GM06990 (cell line): ENCODE measurements around the gene WDR27.
"Not testable (repeated sequence)": the region's sequence is repeated elsewhere in the genome, so short reads cannot be mapped to it uniquely, and the experiment has no call there.

Experiments used
- DNase-seq: peaks from one replicate; pipeline ENCODE4 v3.0.0-alpha.2; 2011; ENCODE audit not compliant: insufficient read length; ENCODE audit errors: extremely low read depth
- H3K27me3 ChIP-seq: replicated peaks from 2 replicates; pipeline ENCODE4 v1.6.0; 2011; ENCODE audit warnings: low read length; ENCODE audit not compliant: control insufficient read depth, insufficient read depth
- H3K36me3 ChIP-seq: 2 replicates; pipeline ENCODE4 v1.5.1; 2011; ENCODE audit warnings: low read length; ENCODE audit not compliant: control insufficient read depth, insufficient read depth
- H3K4me3 ChIP-seq: replicated peaks from 2 replicates; pipeline ENCODE4 v1.5.1; 2011; ENCODE audit warnings: low read depth, mild to moderate bottlenecking, control low read depth, low read length
- TF ChIP-seq, protein P1 (sequence below): IDR thresholded peaks from 2 replicates; pipeline ENCODE4 v1.5.1; 2011; ENCODE audit warnings: low read length, control low read depth, mild to moderate bottlenecking, inconsistent platforms; ENCODE audit not compliant: insufficient read depth, poor library complexity, severe bottlenecking

WDR27 gene

DNA sequence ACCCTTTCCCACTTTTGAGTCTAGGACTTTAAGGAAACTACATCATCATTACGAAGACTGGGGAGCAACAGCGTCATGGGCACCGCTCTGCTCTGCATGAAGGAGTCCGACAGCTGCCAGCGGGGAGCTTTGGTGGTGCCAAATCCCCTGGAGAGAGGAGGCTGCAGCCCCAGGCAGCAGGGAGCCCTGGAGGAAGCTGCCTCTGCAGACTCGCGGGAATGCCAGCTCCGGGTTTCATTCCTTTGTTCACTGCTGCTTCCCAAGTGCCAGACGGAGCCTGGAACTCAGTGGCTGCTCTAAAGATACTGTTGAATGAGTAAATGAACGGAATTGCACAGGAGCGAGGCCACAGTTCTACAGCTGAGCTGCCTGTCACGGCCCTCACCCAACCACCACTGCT lies 251.7 kb downstream of the WDR27 start:
- Histone ChIP-seq H3K36me3 (no peaks in the 10 kb centered on the region), H3K4me3 (no peak overlapping the region), H3K27me3 (no peaks in the 10 kb centered on the region)
- no peak for DNase-seq
- TF ChIP-seq, protein P1, sequence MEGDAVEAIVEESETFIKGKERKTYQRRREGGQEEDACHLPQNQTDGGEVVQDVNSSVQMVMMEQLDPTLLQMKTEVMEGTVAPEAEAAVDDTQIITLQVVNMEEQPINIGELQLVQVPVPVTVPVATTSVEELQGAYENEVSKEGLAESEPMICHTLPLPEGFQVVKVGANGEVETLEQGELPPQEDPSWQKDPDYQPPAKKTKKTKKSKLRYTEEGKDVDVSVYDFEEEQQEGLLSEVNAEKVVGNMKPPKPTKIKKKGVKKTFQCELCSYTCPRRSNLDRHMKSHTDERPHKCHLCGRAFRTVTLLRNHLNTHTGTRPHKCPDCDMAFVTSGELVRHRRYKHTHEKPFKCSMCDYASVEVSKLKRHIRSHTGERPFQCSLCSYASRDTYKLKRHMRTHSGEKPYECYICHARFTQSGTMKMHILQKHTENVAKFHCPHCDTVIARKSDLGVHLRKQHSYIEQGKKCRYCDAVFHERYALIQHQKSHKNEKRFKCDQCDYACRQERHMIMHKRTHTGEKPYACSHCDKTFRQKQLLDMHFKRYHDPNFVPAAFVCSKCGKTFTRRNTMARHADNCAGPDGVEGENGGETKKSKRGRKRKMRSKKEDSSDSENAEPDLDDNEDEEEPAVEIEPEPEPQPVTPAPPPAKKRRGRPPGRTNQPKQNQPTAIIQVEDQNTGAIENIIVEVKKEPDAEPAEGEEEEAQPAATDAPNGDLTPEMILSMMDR: no peak

DNA sequence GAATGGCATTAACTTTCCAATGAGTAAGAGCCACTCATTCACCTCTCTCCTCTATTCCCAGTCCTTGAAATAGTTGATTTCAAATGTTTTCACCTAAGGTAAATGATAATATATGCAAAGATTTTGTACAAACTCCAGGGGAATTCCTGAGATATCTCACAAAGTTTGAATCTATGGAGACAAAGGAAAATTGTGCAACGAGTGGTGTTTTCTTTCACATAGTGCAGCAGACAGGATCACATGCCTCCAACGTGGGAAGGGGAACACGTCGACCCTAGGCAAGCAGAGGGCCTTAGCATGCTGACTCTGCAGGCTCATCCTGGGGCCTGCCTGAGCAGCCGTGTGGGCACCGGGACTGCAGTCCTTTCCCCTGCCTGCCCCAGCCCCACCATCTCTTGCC lies 252.6 kb downstream of the WDR27 start:
- TF ChIP-seq, protein P1: no peak
- no peaks in the 10 kb centered on the region for H3K36me3 ChIP-seq
- no peaks in the 10 kb centered on the region for H3K27me3 ChIP-seq
- no peak overlapping the region for H3K4me3 ChIP-seq
- DNase-seq: no peak

DNA sequence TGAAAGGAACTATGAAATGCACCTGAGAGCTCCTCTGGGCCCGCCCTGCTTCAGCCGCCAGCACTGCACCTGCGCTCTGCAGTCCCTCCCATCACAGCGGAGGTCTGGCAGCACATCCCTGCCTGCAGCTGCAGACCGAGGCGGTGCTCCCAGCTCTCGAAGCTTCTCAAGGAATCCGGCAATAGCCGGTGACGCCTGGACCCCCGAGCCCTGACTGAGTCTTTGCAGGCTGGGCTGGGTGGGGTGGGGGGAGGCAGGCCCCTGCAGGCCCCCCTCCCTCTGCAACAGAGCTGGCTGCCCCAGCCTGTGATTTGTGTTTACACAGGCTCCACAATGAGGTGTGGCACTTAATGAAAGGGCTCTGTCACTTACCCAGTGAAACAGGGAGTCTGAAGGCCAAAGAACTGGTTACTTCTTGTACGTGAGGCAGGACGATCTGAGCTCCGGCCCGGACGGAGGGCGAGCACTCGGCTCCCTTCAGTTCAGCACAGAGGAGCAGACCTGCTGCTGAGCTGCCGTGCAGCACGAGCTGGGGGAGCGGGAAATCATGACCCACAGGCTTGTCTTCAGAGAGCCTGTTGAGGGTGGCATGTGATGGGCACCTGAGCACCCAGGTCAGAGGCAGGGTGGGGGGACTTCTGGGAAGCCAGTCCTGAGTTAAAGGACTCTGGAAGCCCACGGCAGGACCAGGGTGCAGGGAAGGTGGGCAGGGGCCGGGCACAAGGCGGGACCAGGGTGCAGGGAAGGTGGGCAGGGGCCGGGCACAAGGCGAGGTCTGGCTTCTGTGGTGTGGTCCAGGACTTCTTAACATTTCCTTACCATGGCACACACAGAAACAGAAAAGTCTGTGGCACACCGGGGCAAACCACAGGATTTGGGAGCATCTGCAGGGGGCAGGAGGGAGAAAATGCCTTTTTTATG lies 255.9 kb downstream of the WDR27 start:
- H3K36me3 ChIP-seq: no peaks in the 10 kb centered on the region
- H3K27me3 ChIP-seq: no peaks in the 10 kb centered on the region
- TF ChIP-seq, protein P1: no peak
- DNase-seq: no peak
- no peak overlapping the region for H3K4me3 ChIP-seq

DNA sequence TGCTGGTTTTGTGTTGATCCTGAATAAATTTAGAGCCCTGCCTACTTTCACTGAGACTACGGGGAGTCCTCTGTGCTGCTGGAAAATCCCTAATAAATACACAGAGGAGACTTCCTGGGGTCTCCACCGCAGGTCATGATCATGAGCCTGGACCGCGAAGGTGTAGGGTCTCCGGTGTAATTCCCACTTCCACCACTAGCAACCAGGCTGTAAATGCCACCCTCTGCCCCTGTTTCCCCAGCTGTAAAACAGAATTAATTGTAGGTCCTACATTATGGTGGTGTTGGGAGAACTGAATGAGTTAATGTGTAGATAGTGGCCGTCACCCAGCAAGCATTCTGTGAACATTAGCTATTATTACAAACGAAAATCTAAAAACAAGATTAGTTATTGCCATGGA lies 256.6 kb downstream of the WDR27 start:
- no peak overlapping the region for H3K4me3 ChIP-seq
- DNase-seq: no peak
- no peaks in the 10 kb centered on the region for H3K27me3 ChIP-seq
- TF ChIP-seq, protein P1: no peak
- no peaks in the 10 kb centered on the region for H3K36me3 ChIP-seq

DNA sequence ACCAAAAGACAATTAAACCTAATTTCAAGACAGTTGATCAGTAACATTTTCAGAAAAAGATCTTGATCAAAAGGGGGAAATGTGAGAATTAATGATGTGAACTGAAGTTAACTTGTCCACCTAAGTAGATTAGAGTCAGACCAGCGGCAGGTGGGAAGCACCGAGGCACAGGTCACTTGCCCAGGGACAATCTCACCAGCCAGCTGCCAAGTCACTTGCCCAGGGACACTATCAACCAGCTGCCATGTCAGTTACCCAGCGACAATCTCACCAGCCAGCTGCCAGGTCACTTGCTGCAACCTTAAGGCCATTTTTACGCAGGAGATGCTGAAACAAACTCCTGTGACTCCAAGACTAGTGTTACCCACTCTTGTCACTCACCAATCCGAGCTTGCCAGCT lies 260.5 kb downstream of the WDR27 start:
- Histone ChIP-seq H3K27me3 (no peaks in the 10 kb centered on the region), H3K4me3 (no peak overlapping the region), H3K36me3 (no peaks in the 10 kb centered on the region)
- TF ChIP-seq, protein P1: no peak
- DNase-seq: no peak

DNA sequence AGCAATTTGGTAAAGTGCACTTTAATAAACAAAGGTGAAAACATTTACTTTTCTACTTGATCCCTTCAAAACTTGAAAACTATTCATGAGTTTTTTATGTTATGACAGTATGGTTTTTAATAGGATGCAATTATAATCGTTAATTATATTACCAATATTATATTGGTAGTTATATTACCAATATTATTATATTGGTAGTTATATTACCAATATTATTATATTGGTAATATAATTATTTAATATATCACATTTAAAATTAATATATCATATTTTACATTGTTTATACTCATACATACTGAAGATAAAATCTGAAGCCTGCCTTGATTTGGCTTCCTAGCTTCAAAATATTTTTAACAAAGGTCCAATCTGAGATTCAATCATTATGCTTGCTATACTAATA lies 262.1 kb downstream of the WDR27 start:
- no peaks in the 10 kb centered on the region for H3K36me3 ChIP-seq
- TF ChIP-seq, protein P1: no peak
- no peak overlapping the region for H3K4me3 ChIP-seq
- no peaks in the 10 kb centered on the region for H3K27me3 ChIP-seq
- no peak for DNase-seq

DNA sequence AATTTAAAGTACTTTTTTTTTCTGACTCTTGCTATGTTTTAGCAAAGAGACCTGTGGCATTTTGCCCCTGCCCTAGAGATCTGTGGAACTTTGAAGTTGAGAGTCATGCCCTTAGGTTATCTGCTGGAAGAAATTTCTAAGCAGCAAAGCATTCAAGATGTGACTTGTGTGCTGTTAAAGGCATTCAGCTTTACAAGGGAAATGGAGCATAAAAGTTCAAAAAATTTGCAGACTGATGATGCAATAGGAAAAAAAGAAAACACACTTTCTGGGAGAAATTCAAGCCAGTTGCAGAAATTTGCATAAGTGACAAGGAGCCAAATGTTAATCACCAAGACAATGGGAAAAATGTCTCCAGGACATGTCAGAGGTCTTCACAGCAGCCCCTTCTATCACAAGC lies 267.3 kb downstream of the WDR27 start:
- not testable (repeated sequence) for H3K4me3 ChIP-seq, H3K27me3 ChIP-seq, DNase-seq, H3K36me3 ChIP-seq
